ENCODE measurements around the gene NDUFS1. TPM values are rescaled to one million over a fixed set of nuclear protein-coding genes. Genes with fewer than 3 reads are reported as not detected.

Gene NDUFS1
- total and polyA plus RNA-seq, 9 donors = 17.3 to 86.7 (median 58.3) TPM

GRCh38 chr2:206088248-206088647, 71.0 kb downstream of the NDUFS1 start:
- Histone ChIP-seq H3K27me3 (no peaks in the 10 kb centered on the region), H3K9me3 (no peaks in the 10 kb centered on the region), H3K36me3 (no peaks in the 10 kb centered on the region), H3K4me3 (no peak overlapping the region), H3K27ac (no peak overlapping the region), H3K4me1 (ENCODE audit: insufficient read depth) (peaks cover 2% of the 10 kb centered on the region)
- no peak for DNase-seq
- TF ChIP-seq, protein P1, sequence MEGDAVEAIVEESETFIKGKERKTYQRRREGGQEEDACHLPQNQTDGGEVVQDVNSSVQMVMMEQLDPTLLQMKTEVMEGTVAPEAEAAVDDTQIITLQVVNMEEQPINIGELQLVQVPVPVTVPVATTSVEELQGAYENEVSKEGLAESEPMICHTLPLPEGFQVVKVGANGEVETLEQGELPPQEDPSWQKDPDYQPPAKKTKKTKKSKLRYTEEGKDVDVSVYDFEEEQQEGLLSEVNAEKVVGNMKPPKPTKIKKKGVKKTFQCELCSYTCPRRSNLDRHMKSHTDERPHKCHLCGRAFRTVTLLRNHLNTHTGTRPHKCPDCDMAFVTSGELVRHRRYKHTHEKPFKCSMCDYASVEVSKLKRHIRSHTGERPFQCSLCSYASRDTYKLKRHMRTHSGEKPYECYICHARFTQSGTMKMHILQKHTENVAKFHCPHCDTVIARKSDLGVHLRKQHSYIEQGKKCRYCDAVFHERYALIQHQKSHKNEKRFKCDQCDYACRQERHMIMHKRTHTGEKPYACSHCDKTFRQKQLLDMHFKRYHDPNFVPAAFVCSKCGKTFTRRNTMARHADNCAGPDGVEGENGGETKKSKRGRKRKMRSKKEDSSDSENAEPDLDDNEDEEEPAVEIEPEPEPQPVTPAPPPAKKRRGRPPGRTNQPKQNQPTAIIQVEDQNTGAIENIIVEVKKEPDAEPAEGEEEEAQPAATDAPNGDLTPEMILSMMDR (IDR thresholded peaks at IDR 0.05) = no peak
- TF ChIP-seq EP300 (IDR thresholded peaks at IDR 0.05) = no peak
- no peak for TF ChIP-seq POLR2A (IDR thresholded peaks at IDR 0.05)
- intact Hi-C loops (cut with DNase I) = no loop called here

DNA sequence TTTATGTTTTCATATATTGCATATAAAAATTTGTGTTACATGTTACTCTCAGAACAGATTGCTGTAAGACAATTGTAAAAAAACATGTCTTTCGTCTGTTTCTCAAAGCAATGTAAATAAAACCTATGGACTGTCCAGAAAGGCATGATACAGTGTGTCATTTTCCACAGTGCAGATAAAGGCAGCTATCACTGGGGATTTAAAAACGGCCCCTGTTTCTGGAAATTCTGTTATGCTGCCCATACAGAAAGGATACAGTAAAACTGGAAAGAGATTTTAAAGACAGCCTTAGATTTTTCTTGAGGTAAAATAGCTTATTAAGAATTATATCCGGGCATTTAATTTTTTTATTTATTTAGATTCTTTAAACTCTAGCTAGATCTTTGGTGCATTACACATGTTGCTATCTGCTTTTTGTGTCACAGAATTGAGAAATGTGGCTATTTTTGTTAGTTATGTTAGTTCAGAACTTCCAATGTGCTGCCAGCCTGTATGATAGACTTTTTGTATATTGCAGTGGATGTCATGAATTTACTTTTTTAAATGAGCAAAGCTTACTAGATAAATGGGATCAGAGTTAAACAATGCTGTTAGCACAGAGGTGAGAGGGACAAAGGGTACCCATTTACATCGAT, 72.4 kb downstream of the NDUFS1 start:
- Histone ChIP-seq H3K9me3 (no peaks in the 10 kb centered on the region), H3K27ac (peak overlapping the region in 1 of 2 donors; percentile 100), H3K4me1 (ENCODE audit: insufficient read depth) (peaks cover 2% of the 10 kb centered on the region), H3K27me3 (no peaks in the 10 kb centered on the region), H3K36me3 (no peaks in the 10 kb centered on the region), H3K4me3 (peak overlapping the region; percentile 52)
- DNase-seq = no peak
- 0 to 1% (median 0%) methylated on average over 4 of the region's 4 CpGs for WGBS, 3 donors
- TF ChIP-seq EP300 (IDR thresholded peaks at IDR 0.05) (no peak), POLR2A (IDR thresholded peaks at IDR 0.05) (no peak)
- TF ChIP-seq, protein P1 (IDR thresholded peaks at IDR 0.05) = no peak
- intact Hi-C loops (cut with DNase I) = no loop called here

DNA sequence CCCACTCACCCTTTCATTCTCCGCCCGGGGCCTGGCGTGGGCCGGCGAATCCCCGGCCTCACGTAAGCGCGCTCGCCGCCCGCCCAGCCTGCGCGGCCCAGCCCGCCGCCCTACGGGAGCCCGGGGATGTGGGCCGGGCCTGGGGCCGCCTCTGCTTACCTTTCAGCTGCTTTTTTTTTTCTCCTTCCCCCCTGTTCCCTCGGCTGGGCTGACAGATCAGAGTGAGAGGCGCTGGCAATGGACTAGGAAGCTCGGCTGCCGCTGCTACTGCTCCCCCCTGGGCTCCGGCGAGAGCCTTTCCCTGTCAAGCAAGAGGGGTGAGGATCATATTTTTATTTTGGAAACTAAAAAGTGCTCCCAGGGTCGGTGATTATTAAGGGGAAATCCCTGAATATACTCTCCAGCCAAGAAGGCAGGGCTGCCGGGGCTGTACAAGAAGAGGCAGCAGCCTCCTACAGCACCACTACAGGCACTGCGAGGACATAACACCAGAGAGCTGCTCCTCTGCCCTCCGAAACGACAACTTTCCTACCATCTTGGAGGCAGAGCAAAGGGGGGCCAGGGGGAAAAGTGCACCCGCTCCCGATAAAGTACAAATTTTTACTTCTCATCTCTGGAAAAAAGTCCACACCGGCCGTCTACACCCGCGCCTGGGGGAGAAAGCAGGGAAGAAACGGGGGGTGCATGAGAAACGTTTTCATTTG, 73.3 kb downstream of the NDUFS1 start, which contains the start of gene INO80D:
Gene INO80D (minus strand): TSS at position 433 of the 704 bp plus-strand sequence. CDS start 23,158 bp downstream, outside the sequence.
- Histone ChIP-seq H3K4me3 (peak within 1 kb of the TSS; percentile 52), H3K27ac (peak within 1 kb of the TSS; percentile 100), H3K27me3 (no peaks in the 10 kb centered on the region), H3K9me3 (no peaks in the 10 kb centered on the region), H3K4me1 (ENCODE audit: insufficient read depth) (peaks cover 2% of the 10 kb centered on the region), H3K36me3 (no peaks in the 10 kb centered on the region)
- DNase-seq = peak; percentile 70 to 80 (median 75)
- WGBS, 3 donors = 0% methylated on average over 39 of the region's 39 CpGs
- TF ChIP-seq EP300 (IDR thresholded peaks at IDR 0.05) (no peak), POLR2A (IDR thresholded peaks at IDR 0.05) (peak; percentile 36)
- TF ChIP-seq, protein P1 (IDR thresholded peaks at IDR 0.05) = peak; percentile 32 to 62 (median 57)
- intact Hi-C loops (cut with DNase I) = no loop called here

GRCh38 chr2:206084870-206085741, 74.1 kb downstream of the NDUFS1 start:
- no peak for TF ChIP-seq POLR2A (IDR thresholded peaks at IDR 0.05)
- TF ChIP-seq, protein P1 (IDR thresholded peaks at IDR 0.05) = no peak
- TF ChIP-seq EP300 (IDR thresholded peaks at IDR 0.05) = no peak
- H3K36me3 ChIP-seq = no peaks in the 10 kb centered on the region
- H3K27ac ChIP-seq = peak overlapping the region; percentile 100
- peak overlapping the region; percentile 52 for H3K4me3 ChIP-seq
- intact Hi-C loops (cut with DNase I) = no loop called here
- no peaks in the 10 kb centered on the region for H3K27me3 ChIP-seq
- DNase-seq = peak; percentile 50 to 73 (median 65)
- WGBS, 3 donors = 0 to 1% (median 1%) methylated on average over 31 to 81 of the region's 88 CpGs
- no peaks in the 10 kb centered on the region for H3K9me3 ChIP-seq
- peaks cover 2% of the 10 kb centered on the region for H3K4me1 ChIP-seq (ENCODE audit: insufficient read depth)

Data from ovary (tissue), 9 donors.